Hematopoietic multipotent progenitor cell treated with erythropoietin and hydrocortisone succinate and interleukin-3 and kit ligand, for 15 days (in vitro differentiated cells): Measurements from ENCODE around the gene KRT4.
A peak's percentile ranks its signal among the peaks of the same experiment; 100 is the strongest.

Experiments
- DNase-seq: peaks from one replicate; pipeline ENCODE4 v3.0.0-alpha.2; 2015; ENCODE audit warnings: low spot score

Gene KRT4

GRCh38 chr12:52792185-52793029 is 21.5 kb downstream of the KRT4 start:
- DNase-seq, result no peak

GRCh38 chr12:52791271-52792184 is 22.4 kb downstream of the KRT4 start:
- DNase-seq, result no peak

- DNase-seq, result no peak
These were observed 23.3 kb downstream of the KRT4 start for GRCh38 chr12:52790427-52791270.

- DNase-seq, result peak; percentile 59
These were observed 24.1 kb downstream of the KRT4 start for GRCh38 chr12:52789637-52790426.

- DNase-seq, result no peak
These were observed 24.9 kb downstream of the KRT4 start for GRCh38 chr12:52788876-52789636.

- no peak for DNase-seq
These were observed 25.6 kb downstream of the KRT4 start for GRCh38 chr12:52788192-52788875.

- peak; percentile 41 for DNase-seq
These were observed 26.4 kb downstream of the KRT4 start for GRCh38 chr12:52787324-52788191.

- DNase-seq, result no peak
These were observed 29.0 kb downstream of the KRT4 start for GRCh38 chr12:52784909-52785308.

GRCh38 chr12:52783563-52784316 is 30.2 kb downstream of the KRT4 start:
- DNase-seq, result no peak

GRCh38 chr12:52782502-52782901 is 31.4 kb downstream of the KRT4 start:
- DNase-seq, result no peak

- DNase-seq, result no peak
These were observed 32.4 kb downstream of the KRT4 start for GRCh38 chr12:52781399-52782082.

GRCh38 chr12:52779914-52780313 is 34.0 kb downstream of the KRT4 start:
- DNase-seq, result no peak

- DNase-seq, result no peak
These were observed 35.1 kb downstream of the KRT4 start for GRCh38 chr12:52778833-52779232.

- no peak for DNase-seq
These were observed 36.4 kb downstream of the KRT4 start for GRCh38 chr12:52777566-52777965.

GRCh38 chr12:52776913-52777395 is 37.0 kb downstream of the KRT4 start, which contains the start of gene KRT76:
Gene KRT76, minus strand, starts transcription at chr12:52777345. Its CDS starts 54 bp downstream, at chr12:52777291.
- no peak for DNase-seq

- no peak for DNase-seq
These were observed 37.5 kb downstream of the KRT4 start for GRCh38 chr12:52776435-52776834.

- no peak for DNase-seq
These were observed 39.2 kb downstream of the KRT4 start for GRCh38 chr12:52774629-52775250.
